Natural killer cell treated with Interleukin-12 subunit alpha and Interleukin-12 subunit beta and Interleukin-15 and Interleukin-18, amount 100 ng/mL, for 72 hours (primary cell): Measurements from ENCODE around the gene ZNF286A. TPM values are rescaled to one million over a fixed set of nuclear protein-coding genes. Genes with fewer than 3 reads are reported as not detected.
"Not testable (repeated sequence)": the region's sequence is repeated elsewhere in the genome, so short reads cannot be mapped to it uniquely, and the experiment has no call there.

ENCODE experiments used
- ATAC-seq, 2 donors: fragments of 150-1000 bp; cut with Tn5 transposase in 1 of 2; sonication (Bioruptor Pico), chemical (Tn5 transposase) in 1 of 2; 2 replicates each; pipeline ENCODE4 v1.10.0; 2021
- DNase-seq: peaks from one replicate; pipeline ENCODE4 v3.0.0; 2022; ENCODE audit warnings: low spot score
- H3K27ac Mint-ChIP-seq, 2 donors: 1 replicate in 1 of 2; 2 replicates in 1 of 2; pipeline ENCODE4 v1.8.0; 2022; ENCODE audit warnings: mixed read lengths in 2 of 2, mild to moderate bottlenecking in 1 of 2, moderate library complexity in 1 of 2
- H3K27me3 Mint-ChIP-seq, 2 donors: 1 replicate in 1 of 2; 2 replicates in 1 of 2; pipeline ENCODE4 v1.8.0; 2022; ENCODE audit warnings: mixed read lengths in 2 of 2
- H3K36me3 Mint-ChIP-seq: one replicate; pipeline ENCODE4 v1.8.0; 2022; ENCODE audit warnings: mixed read lengths
- H3K4me1 Mint-ChIP-seq, 2 donors: 1 replicate in 1 of 2; 2 replicates in 1 of 2; pipeline ENCODE4 v1.8.0; 2022; ENCODE audit warnings: low read depth in 2 of 2, mixed read lengths in 2 of 2, mild to moderate bottlenecking in 1 of 2
- H3K4me3 Mint-ChIP-seq: one replicate; pipeline ENCODE4 v1.8.0; 2022; ENCODE audit warnings: mixed read lengths
- H3K9me3 Mint-ChIP-seq: 2 replicates; pipeline ENCODE4 v1.8.0; 2022; ENCODE audit warnings: mixed read lengths
- total RNA-seq, 2 donors: library from RNA; stranded (reverse); gene quantifications; one replicate each; pipeline ENCODE4 v1.2.3, GENCODE V29; 2022

ZNF286A gene
- total RNA-seq, 2 donors from 2014 or later, result 25.5 to 25.9 TPM

DNA sequence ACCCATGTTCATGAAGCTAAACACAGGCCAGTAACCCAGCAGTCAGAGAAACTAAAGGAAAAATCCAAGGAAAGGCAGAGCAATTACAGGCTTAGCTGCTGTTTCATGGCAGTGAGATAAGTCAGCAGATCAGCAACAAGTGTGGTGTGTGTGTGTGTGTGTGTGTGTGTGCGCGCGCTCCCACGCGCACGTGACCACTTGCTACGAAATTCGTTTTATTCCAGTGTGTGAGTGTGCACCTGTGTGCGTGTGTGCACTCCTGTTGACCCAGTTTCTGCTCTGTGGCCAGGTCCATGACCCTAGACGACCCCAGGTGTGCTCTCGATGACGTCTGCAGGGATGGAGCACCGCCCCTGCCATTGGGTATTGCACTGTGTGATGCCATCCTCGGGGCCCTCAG lies 31.0 kb downstream of the ZNF286A start:
- not testable (repeated sequence) for H3K36me3 Mint-ChIP-seq, ATAC-seq, H3K27ac Mint-ChIP-seq, H3K4me1 Mint-ChIP-seq, H3K9me3 Mint-ChIP-seq, H3K4me3 Mint-ChIP-seq, H3K27me3 Mint-ChIP-seq, DNase-seq

DNA sequence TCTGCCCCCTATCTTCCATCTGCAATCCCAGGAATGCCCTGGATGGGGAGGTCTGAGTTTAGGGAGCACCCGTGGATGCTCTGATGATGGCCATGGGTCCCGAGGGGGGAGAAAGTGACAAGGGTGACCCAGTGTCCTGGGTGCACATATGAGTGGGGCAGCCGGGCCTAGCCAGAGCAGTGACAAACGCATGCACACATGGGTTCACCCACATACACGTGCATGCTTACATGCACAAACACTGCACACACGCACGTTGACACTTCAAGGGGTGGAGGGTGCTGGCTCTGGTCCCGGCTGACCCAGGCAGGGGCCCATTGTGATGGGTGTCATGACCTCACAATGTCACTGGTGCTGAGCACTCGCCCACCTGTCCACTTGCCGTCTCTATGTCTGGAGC lies 32.3 kb downstream of the ZNF286A start, which contains the start of gene TBC1D26:
TBC1D26 (plus strand) TSS at position 384 of the 400 bp plus-strand sequence. CDS start 3,066 bp downstream, outside the sequence.
- H3K4me1 Mint-ChIP-seq, H3K27me3 Mint-ChIP-seq, H3K27ac Mint-ChIP-seq, DNase-seq, H3K9me3 Mint-ChIP-seq, H3K4me3 Mint-ChIP-seq, ATAC-seq, H3K36me3 Mint-ChIP-seq: not testable (repeated sequence)

DNA sequence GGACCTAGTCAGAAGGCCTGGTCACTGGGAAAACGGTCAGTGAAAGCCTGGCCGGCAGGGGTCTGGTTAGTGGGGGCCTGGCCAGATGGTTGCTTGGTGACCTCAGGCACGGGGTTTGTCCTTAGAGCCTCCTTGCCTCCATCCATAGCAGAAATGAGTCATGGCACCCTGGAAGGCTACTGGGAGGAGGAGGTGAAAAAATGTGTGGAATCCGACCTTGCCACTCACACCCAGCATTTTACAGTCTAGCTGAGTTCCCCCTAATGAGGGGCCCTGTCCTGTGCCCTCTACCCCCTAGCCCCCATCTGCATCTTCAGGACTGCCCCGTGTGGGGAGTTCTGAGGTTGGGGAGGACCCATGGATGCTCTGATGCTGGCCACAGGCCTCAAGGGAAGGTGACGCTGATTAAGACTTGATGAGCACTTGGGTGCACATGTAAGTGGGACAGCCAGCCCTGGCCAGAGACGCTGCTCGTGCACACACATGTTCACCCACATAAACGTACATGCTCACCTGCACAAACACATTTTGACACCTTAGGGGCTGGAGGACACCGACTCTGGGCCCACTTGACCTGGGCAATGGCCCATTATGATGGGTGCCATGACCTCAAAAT lies 33.7 kb downstream of the ZNF286A start:
- not testable (repeated sequence) for H3K27me3 Mint-ChIP-seq, H3K27ac Mint-ChIP-seq, H3K36me3 Mint-ChIP-seq, ATAC-seq, H3K4me3 Mint-ChIP-seq, H3K9me3 Mint-ChIP-seq, H3K4me1 Mint-ChIP-seq, DNase-seq

DNA sequence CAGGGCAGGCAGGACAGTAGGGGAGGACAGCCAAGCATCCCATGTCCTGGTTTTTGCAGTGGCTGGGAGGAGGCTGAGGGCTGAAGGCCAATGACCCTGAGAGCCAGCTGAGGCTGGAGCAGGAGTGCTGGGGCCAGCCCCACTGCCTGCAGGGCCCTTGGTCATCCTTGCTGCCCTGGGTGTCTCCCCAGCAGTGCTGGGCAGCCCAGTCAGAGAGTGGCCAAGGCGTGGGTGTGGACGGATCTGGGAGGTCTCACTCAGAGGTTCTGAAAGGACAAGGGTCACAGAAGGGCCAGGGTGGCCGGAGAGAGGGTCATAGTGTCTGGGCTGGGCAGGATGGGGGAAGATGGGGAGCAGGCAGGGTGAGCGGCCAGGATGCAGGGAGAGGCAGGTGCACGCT lies 37.0 kb downstream of the ZNF286A start:
- not testable (repeated sequence) for H3K4me1 Mint-ChIP-seq, H3K27ac Mint-ChIP-seq

DNA sequence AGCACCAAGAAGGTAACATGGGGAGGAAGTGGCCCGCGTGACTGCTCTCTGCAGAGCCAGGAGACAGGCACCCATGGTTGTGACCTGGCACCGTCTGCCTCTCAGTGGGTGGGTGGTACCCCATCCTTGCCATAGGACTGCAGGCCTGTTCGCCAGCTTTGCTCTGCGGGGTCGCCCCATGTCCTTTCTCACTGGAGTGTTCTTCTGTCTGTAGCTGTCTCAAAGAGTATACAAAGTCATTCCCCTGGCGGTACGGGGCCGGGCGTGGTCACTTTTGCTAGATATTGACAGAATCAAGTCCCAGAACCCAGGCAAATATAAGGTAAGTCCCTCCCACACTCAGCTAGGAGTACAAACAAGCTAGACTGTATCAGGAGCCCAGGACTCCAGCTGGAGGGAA lies 38.5 kb downstream of the ZNF286A start:
- DNase-seq (no peak), ATAC-seq (no peak)
- H3K27me3 Mint-ChIP-seq, result peaks cover 4 to 6% of the 10 kb centered on the region in 2 donors
- H3K27ac Mint-ChIP-seq, result no peak overlapping the region
- H3K4me3 Mint-ChIP-seq, result no peak overlapping the region
- no peaks in the 10 kb centered on the region for H3K4me1 Mint-ChIP-seq
- H3K36me3 Mint-ChIP-seq, result no peaks in the 10 kb centered on the region
- no peaks in the 10 kb centered on the region for H3K9me3 Mint-ChIP-seq

More for the DNA sequence above, 37.0 kb downstream of the ZNF286A start:
- ATAC-seq, result peak in 1 of 2 donors; percentile 38
- not testable (repeated sequence) for DNase-seq, H3K4me3 Mint-ChIP-seq, H3K9me3 Mint-ChIP-seq, H3K27me3 Mint-ChIP-seq, H3K36me3 Mint-ChIP-seq

DNA sequence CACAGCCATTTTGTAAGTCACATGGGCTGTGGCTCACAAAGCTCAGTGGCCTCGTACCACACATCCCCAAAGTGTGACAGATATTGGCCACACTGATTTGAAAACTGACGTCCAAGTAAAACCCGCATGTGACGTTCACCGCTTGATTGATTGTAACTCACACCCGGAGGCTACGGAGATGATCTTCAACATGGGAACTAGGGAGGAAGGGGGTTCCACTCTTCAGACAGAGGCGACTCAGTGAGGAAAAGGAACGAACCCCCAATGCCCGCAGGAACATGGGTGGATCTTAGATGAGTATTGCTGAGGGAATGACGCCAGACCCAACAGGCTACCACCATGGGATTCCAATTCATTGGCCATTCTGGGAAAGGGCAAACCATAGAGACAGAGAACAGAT lies 39.7 kb downstream of the ZNF286A start:
- not testable (repeated sequence) for H3K9me3 Mint-ChIP-seq, H3K4me1 Mint-ChIP-seq, H3K4me3 Mint-ChIP-seq, H3K27ac Mint-ChIP-seq, ATAC-seq, H3K36me3 Mint-ChIP-seq, H3K27me3 Mint-ChIP-seq, DNase-seq

DNA sequence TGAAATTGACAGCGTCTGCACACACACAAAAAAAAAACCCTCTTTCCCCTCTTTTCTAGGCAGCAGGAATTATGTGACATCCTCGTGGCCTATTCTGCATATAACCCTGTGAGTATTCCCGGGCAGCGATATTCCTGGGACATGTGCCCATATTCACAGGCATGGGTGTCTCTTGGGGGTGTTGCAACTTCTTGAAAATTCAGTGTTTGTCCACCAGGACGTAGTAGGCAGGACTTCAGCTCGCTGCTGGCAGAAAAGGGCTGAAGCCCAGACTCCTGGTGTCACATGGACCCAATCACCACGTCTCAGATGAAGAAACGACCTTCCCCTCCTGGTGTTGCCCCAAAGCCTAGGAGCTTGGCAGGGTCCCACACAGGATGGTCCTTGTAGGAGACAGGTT lies 40.5 kb downstream of the ZNF286A start:
- not testable (repeated sequence) for DNase-seq, ATAC-seq, H3K27me3 Mint-ChIP-seq

DNA sequence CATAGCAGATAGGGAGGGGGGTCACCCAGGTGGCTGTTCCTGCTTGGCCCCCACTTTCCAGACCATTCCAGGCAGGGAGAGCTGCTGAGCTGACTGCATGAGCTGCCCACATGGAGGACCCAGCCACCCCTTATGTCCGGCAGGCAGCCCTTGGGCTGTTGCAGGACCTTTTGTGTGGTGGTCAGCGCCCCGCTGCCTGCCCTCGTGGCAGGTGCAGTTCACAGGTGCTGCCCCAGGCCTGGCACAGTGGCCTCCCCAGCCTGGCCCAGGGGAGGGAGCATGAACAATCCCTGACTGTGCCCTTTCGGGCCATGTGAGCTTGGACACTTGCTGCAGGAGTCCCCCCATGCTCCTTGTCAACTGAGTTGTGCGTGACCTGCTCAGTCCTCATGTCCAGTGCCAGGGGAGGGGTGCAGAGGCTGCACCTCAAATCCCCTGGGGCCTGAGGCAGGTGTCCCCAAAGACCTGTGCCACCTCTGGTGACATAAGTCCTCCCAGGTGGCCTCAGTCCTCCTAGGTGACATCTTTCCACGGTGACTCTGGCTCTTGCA lies 41.1 kb downstream of the ZNF286A start:
- Mint-ChIP-seq H3K4me3 (no peak overlapping the region), H3K36me3 (no peaks in the 10 kb centered on the region), H3K27ac (no peak overlapping the region), H3K4me1 (no peaks in the 10 kb centered on the region), H3K9me3 (no peaks in the 10 kb centered on the region), H3K27me3 (peaks cover 4 to 6% of the 10 kb centered on the region in 2 donors)
- no peak for DNase-seq
- no peak for ATAC-seq

More for the DNA sequence above, 40.5 kb downstream of the ZNF286A start:
- H3K36me3 Mint-ChIP-seq, H3K9me3 Mint-ChIP-seq, H3K4me3 Mint-ChIP-seq, H3K4me1 Mint-ChIP-seq, H3K27ac Mint-ChIP-seq: not testable (repeated sequence)

DNA sequence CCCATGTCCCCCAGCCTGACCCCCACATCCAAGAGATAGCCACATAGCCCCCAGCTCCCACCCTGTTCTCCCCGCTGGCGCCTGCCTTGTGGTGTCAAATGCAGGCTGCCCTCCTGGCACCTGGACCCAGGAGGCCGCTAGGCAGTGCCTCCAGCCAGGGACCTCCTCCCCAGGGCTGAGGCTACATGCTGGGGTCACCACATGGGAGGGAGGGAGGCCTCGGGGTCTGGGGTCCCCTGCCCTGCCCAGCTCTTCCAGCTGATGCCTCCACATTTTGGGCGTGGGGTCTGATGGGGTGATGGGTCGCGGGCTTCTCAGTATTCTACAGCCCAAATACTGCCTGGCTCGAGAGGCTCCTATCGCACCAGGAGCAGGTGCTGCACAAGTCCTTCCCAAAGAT lies 42.1 kb downstream of the ZNF286A start:
- peaks cover 6 to 8% of the 10 kb centered on the region in 2 donors for H3K27me3 Mint-ChIP-seq
- no peaks in the 10 kb centered on the region for H3K4me1 Mint-ChIP-seq
- H3K27ac Mint-ChIP-seq, result no peak overlapping the region
- ATAC-seq (no peak), DNase-seq (no peak)
- H3K4me3 Mint-ChIP-seq, result no peak overlapping the region
- H3K9me3 Mint-ChIP-seq, result no peaks in the 10 kb centered on the region
- H3K36me3 Mint-ChIP-seq, result no peaks in the 10 kb centered on the region

DNA sequence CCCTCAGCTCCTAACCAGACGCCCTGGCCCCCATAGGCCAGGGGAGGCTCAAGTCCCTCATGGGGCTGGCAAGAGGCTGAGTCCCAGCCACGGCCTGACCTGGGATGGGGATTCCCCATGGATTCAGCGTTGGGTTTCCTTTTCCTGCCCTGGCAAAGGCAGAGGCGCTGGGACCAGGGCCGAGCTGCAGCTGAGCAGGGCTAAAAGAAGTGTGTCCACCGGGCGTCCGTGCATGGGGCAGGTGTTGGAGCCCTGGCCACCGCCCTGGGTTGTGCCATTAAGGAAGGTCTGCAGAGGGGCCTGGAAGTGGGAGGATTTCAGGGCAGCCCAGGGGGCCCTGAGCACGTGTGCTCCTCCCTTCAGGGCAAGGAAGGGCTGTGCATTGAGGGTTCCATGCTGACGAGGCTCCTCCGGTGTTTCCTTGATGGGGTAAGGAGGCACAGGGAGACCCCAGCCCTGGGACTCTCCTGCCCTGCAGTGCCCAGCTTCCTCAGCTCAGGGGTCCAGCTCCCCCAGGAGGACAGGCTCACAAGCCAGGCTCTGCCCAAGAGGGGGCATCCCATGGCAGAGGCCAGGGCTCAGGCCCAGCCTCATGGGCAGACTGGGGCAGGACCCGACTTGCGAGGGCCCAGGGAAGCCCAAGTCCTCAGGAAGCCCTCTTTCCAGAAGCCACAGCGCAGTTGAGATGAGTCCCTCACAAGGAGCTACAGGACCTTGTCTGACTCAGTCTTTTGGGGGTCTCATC lies 42.7 kb downstream of the ZNF286A start:
- no peak overlapping the region for H3K27ac Mint-ChIP-seq
- DNase-seq, result no peak
- no peak overlapping the region for H3K4me3 Mint-ChIP-seq
- no peaks in the 10 kb centered on the region for H3K36me3 Mint-ChIP-seq
- no peaks in the 10 kb centered on the region for H3K4me1 Mint-ChIP-seq
- peaks cover 9 to 14% of the 10 kb centered on the region in 2 donors for H3K27me3 Mint-ChIP-seq
- ATAC-seq, result peak in 1 of 2 donors; percentile 15
- no peaks in the 10 kb centered on the region for H3K9me3 Mint-ChIP-seq

DNA sequence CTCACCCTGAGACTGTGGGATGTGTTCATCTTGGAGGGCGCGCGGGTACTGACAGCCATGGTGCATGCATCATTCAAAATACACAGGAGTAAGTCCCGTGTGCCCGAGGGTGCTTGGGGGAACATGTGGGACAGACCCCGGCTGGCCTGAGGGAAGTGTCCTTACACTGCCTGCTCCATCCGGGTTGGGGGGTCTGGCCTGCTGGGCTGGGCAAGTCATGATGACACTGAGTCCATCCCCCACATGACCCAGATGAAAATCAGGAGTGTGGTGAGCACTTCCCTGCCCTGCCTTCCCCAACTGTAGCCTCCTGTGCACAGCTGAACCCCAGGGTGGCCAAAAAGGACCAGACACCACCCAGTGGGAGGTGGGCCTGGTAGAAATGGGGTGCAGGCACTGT lies 43.4 kb downstream of the ZNF286A start:
- H3K36me3 Mint-ChIP-seq, result no peaks in the 10 kb centered on the region
- H3K27ac Mint-ChIP-seq, result no peak overlapping the region
- DNase-seq (no peak), ATAC-seq (peak; percentile 1 to 37)
- H3K4me3 Mint-ChIP-seq, result no peak overlapping the region
- no peaks in the 10 kb centered on the region for H3K4me1 Mint-ChIP-seq
- H3K9me3 Mint-ChIP-seq, result no peaks in the 10 kb centered on the region
- peaks cover 9 to 15% of the 10 kb centered on the region in 2 donors for H3K27me3 Mint-ChIP-seq

DNA sequence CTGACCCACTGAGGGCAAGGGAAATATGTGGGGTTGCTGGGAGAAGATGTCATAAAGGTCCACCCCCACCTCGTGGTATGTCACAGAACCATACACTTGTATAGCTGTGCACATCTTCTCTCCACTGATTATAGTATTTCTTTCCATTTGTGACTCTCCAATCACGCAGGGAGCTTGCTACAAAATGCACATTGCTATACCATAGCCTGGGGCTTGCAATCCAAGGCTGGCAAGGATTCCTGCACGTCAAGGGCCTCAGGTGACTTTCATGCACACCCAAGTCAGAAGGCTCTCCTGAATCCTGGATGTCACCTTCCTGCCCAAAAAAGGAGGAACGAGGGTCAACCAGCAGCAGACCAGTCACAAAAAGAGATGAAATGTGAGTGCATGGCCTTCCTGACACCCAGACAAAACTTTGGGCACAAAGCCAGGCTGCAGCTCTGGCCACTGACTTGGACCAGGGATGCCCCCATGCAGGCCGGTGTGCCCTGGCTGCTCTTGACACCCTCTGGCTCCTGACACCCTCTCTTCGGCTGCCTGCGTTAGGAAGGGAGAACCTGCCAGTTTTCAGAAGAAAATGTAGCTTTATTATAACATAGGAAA lies 44.6 kb downstream of the ZNF286A start:
- Mint-ChIP-seq H3K4me1 (no peaks in the 10 kb centered on the region), H3K36me3 (no peaks in the 10 kb centered on the region), H3K4me3 (no peak overlapping the region), H3K27me3 (peaks cover 9 to 14% of the 10 kb centered on the region in 2 donors), H3K27ac (no peak overlapping the region), H3K9me3 (no peaks in the 10 kb centered on the region)
- no peak for ATAC-seq
- DNase-seq, result no peak

DNA sequence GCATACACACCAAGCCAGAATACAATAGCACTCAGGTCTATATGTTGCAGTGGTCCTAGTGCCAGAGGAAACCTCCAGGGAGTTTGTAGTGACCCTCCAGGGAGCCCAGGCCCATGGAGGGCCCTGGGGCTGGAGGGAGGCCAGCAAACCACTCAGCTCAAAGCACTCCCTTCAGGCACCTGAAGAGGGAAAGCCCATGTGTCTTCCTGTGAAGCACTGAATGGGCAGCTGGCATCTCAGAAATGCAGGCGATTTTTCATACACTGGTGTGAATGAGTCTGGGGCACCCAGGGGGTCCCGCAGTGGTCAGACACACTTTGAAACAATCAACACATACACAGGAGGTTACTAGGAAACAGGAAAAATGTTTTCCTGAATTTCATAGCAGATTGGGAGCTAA lies 45.3 kb downstream of the ZNF286A start:
- no peaks in the 10 kb centered on the region for H3K36me3 Mint-ChIP-seq
- no peak for DNase-seq
- H3K4me1 Mint-ChIP-seq, result no peaks in the 10 kb centered on the region
- no peaks in the 10 kb centered on the region for H3K9me3 Mint-ChIP-seq
- H3K27me3 Mint-ChIP-seq, result peaks cover 6 to 9% of the 10 kb centered on the region in 2 donors
- H3K4me3 Mint-ChIP-seq, result no peak overlapping the region
- no peak overlapping the region for H3K27ac Mint-ChIP-seq
- ATAC-seq, result no peak

DNA sequence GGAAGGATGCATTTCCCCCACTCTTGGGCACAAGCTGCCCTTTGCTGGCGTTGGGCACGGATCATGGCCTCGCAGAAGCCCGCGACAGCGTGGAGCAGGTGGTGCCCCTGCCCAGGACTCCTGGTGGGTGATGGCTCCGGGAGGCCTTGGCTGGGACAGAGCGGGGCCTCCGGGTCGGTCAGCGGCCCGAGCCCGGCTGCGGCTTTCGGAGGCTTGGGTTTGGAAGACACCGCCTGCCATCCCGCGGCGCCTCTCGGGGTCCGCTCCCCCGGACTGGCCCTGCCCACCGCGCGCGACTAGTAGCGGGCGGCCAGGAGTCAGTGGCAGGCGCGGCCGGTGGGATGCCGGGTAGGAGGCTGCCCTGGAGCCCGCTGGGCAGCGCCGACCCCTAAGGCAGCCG lies 49.9 kb downstream of the ZNF286A start:
- H3K4me3 Mint-ChIP-seq, H3K4me1 Mint-ChIP-seq, H3K27ac Mint-ChIP-seq, H3K36me3 Mint-ChIP-seq, H3K9me3 Mint-ChIP-seq, DNase-seq: not testable (repeated sequence)
- ATAC-seq, result peak in 1 of 2 donors; percentile 48
- peaks cover 6 to 15% of the 10 kb centered on the region in 2 donors for H3K27me3 Mint-ChIP-seq
